Activated CD4-positive, alpha-beta memory T cell treated with anti-CD3 and anti-CD28 coated beads for 36 hours (primary cell): Measurements from ENCODE around the gene BEND5. TPM values are rescaled to one million over a fixed set of nuclear protein-coding genes. Genes with fewer than 3 reads are reported as not detected.

Experiments
- CTCF ChIA-PET: fragments of 350-600 bp; sonication (Branson Sonifier 250); formaldehyde crosslinking; loops from one replicate; lab custom pipeline; 2021; ENCODE audit warnings: antibody characterized with exemption, inconsistent platforms; lab: Charles Lee
- POLR2A ChIA-PET: fragments of 350-600 bp; sonication (Branson Sonifier 250); formaldehyde crosslinking; loops from one replicate; lab custom pipeline; 2021; ENCODE audit warnings: antibody characterized with exemption; lab: Charles Lee
- DNase-seq: peaks from one replicate; pipeline ENCODE4 v3.0.0-alpha.2; 2020
- H3K27ac Mint-ChIP-seq: one replicate; pipeline ENCODE4 v1.8.0; 2021; ENCODE audit warnings: mixed read lengths
- H3K27me3 Mint-ChIP-seq: one replicate; pipeline ENCODE4 v1.8.0; 2021; ENCODE audit warnings: mixed read lengths
- H3K36me3 Mint-ChIP-seq: one replicate; pipeline ENCODE4 v1.8.0; 2021; ENCODE audit warnings: mixed read lengths
- H3K4me1 Mint-ChIP-seq: one replicate; pipeline ENCODE4 v1.8.0; 2021; ENCODE audit warnings: low read depth, mixed read lengths
- H3K4me3 Mint-ChIP-seq: one replicate; pipeline ENCODE4 v1.8.0; 2021; ENCODE audit warnings: mild to moderate bottlenecking, mixed read lengths
- H3K9me3 Mint-ChIP-seq: one replicate; pipeline ENCODE4 v1.8.0; 2021; ENCODE audit warnings: mixed read lengths
- intact Hi-C: fragments of 100-400 bp; cut with micrococcal nuclease; formaldehyde crosslinking; loops from one replicate; pipeline ENCODE4 v1.15.1; 2023
- total RNA-seq, 2 experiments: library from RNA; stranded (reverse); gene quantifications; one replicate each; pipeline ENCODE4 v1.2.3, GENCODE V29; 2021

The BEND5 gene
- total RNA-seq, 2 experiments from 2014 or later: 1.0 to 2.5 TPM

DNA sequence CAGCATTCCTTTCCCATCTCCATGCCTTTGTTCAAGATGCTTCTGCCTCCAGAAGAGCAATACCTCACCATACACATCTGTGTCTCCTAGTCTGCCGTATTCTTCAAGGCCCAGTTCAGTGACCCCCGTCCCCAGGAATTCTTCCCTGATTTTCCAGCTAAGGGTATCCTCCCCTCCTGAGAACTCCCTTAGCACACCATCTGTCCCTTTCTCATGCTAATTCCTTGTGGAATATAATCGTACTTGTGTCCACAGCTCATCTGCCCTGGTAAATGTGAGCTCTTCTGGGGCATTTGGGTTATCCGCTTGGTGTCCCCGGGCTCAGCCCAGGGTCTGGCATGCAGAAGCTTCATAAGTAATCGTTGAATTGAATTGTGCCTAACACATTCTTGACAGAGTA lies 40.9 kb downstream of the BEND5 start:
- ChIA-PET POLR2A (no interaction called here), CTCF (no interaction called here)
- no peaks in the 10 kb centered on the region for H3K9me3 Mint-ChIP-seq
- intact Hi-C loops: no loop called here
- H3K4me3 Mint-ChIP-seq: no peak overlapping the region
- no peak for DNase-seq
- no peak overlapping the region for H3K27ac Mint-ChIP-seq
- H3K36me3 Mint-ChIP-seq: no peaks in the 10 kb centered on the region
- no peaks in the 10 kb centered on the region for H3K27me3 Mint-ChIP-seq
- no peaks in the 10 kb centered on the region for H3K4me1 Mint-ChIP-seq

DNA sequence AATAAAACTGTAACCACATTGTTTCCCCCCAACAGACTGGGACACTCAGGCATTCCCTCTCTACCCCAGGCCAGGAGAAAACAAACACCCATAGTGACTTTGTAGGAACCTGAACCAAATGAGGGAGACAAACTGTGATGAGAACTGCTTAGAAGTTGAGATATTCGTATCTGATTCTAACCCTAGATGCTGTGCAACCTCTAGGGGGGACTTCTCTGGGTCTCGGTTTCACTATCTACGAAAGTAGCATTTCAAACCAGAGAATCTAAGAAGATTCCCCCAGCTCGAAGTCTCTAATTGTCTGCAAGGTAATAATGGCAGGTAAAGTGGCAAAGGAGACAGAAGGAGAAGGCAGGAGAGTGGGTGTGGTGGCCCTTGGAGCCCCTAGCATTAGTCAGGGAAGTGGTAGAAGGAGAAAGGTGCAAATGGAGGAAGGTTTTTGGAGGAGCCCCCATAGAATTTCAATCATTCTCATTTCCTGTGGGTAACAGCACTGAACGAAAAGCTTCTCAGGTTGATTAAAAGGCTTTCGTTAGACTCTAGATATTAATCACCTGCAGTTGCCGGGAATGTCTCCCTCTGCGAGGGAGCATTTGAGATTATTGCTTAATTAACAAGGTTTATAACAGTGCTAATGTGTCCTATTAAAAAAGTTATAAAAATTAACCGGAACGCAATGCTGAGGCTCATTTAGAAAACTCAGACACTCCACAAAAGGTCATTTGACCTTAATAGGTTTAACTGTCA lies 46.4 kb downstream of the BEND5 start:
- Mint-ChIP-seq H3K27ac (no peak overlapping the region), H3K4me1 (peaks cover 2% of the 10 kb centered on the region)

GRCh38 chr1:48728584-48728983 lies 48.1 kb downstream of the BEND5 start:
- CTCF ChIA-PET: no interaction called here
- H3K27me3 Mint-ChIP-seq: no peaks in the 10 kb centered on the region
- no peaks in the 10 kb centered on the region for H3K9me3 Mint-ChIP-seq
- peaks cover 2% of the 10 kb centered on the region for H3K4me1 Mint-ChIP-seq
- no peak for DNase-seq
- no peak overlapping the region for H3K27ac Mint-ChIP-seq
- no peak overlapping the region for H3K4me3 Mint-ChIP-seq
- intact Hi-C loops: no loop called here
- POLR2A ChIA-PET: no interaction called here
- H3K36me3 Mint-ChIP-seq: no peaks in the 10 kb centered on the region

More for the DNA sequence above, 46.4 kb downstream of the BEND5 start:
- no peak for DNase-seq
- intact Hi-C loops: no loop called here
- ChIA-PET POLR2A (no interaction called here), CTCF (interaction anchor here (0.7 kb wide), 1 partner anchor 34 kb away, joined by 3 read pairs; no protein-coding TSS in a partner anchor)
- Mint-ChIP-seq H3K4me3 (no peak overlapping the region), H3K36me3 (no peaks in the 10 kb centered on the region), H3K9me3 (no peaks in the 10 kb centered on the region), H3K27me3 (no peaks in the 10 kb centered on the region)

GRCh38 chr1:48726557-48727215 lies 50.0 kb downstream of the BEND5 start:
- no peaks in the 10 kb centered on the region for H3K36me3 Mint-ChIP-seq
- H3K27ac Mint-ChIP-seq: no peak overlapping the region
- H3K9me3 Mint-ChIP-seq: no peaks in the 10 kb centered on the region
- DNase-seq: no peak
- no peak overlapping the region for H3K4me3 Mint-ChIP-seq
- H3K4me1 Mint-ChIP-seq: peaks cover 2% of the 10 kb centered on the region
- H3K27me3 Mint-ChIP-seq: no peaks in the 10 kb centered on the region
- CTCF ChIA-PET: no interaction called here
- intact Hi-C loops: no loop called here
- POLR2A ChIA-PET: no interaction called here

- Mint-ChIP-seq H3K4me1 (peaks cover 2% of the 10 kb centered on the region), H3K9me3 (no peaks in the 10 kb centered on the region), H3K36me3 (no peaks in the 10 kb centered on the region), H3K4me3 (no peak overlapping the region), H3K27me3 (no peaks in the 10 kb centered on the region), H3K27ac (no peak overlapping the region)
- DNase-seq: no peak
- CTCF ChIA-PET: no interaction called here
- intact Hi-C loops: no loop called here
- POLR2A ChIA-PET: no interaction called here
These were observed 50.6 kb downstream of the BEND5 start for GRCh38 chr1:48726139-48726538.

GRCh38 chr1:48725341-48726046 lies 51.2 kb downstream of the BEND5 start:
- intact Hi-C loops: no loop called here
- H3K4me3 Mint-ChIP-seq: no peak overlapping the region
- no peak for DNase-seq
- H3K9me3 Mint-ChIP-seq: no peaks in the 10 kb centered on the region
- H3K4me1 Mint-ChIP-seq: peaks cover 2% of the 10 kb centered on the region
- ChIA-PET POLR2A (no interaction called here), CTCF (no interaction called here)
- no peaks in the 10 kb centered on the region for H3K36me3 Mint-ChIP-seq
- H3K27ac Mint-ChIP-seq: no peak overlapping the region
- H3K27me3 Mint-ChIP-seq: no peaks in the 10 kb centered on the region

DNA sequence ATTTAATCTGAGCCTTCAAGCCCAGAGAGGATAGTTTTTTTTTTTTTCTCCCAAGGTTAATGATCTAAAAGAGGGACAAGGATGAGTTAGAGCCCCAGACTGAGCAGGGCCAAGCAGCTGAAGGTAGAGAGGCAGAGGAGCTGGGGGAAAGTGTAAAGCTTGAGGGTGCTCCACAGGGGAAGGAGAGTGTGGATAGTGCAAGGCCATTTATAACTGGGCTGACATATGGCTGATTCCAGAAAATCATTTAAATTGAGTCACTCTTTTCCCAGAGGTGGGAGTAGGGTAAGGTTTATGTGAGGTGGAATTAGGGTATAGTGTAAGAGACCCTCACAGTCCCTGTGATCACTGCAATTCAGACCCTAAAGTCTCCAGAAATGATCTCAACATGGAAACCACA lies 55.8 kb downstream of the BEND5 start:
- H3K27me3 Mint-ChIP-seq: no peaks in the 10 kb centered on the region
- H3K36me3 Mint-ChIP-seq: no peaks in the 10 kb centered on the region
- no peak overlapping the region for H3K27ac Mint-ChIP-seq

DNA sequence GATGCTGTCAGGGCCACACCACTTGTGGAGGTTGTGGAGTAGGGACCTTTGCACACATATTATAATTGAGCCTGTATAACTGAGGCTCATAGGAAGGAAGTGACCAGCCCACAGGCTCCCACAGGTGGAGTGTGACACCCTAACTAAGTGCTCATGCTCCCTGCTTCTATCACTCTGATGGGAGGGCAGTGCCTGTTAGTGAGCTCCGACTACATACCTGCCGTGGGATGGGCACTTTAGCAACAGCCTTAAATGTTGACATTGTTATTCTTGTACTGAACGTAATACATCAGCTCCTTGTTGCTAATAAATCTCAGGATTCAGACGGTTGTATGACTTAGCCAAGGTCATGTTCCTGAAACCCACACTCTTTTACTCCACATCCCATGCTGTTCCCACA lies 58.0 kb downstream of the BEND5 start:
- Mint-ChIP-seq H3K9me3 (no peaks in the 10 kb centered on the region), H3K27ac (no peak overlapping the region), H3K4me1 (no peaks in the 10 kb centered on the region), H3K27me3 (no peaks in the 10 kb centered on the region), H3K4me3 (no peak overlapping the region), H3K36me3 (no peaks in the 10 kb centered on the region)
- ChIA-PET POLR2A (no interaction called here), CTCF (no interaction called here)
- no peak for DNase-seq
- intact Hi-C loops: no loop called here

More for the DNA sequence above, 55.8 kb downstream of the BEND5 start:
- Mint-ChIP-seq H3K9me3 (no peaks in the 10 kb centered on the region), H3K4me3 (no peak overlapping the region), H3K4me1 (no peaks in the 10 kb centered on the region)
- intact Hi-C loops: no loop called here
- no peak for DNase-seq
- ChIA-PET POLR2A (no interaction called here), CTCF (no interaction called here)

DNA sequence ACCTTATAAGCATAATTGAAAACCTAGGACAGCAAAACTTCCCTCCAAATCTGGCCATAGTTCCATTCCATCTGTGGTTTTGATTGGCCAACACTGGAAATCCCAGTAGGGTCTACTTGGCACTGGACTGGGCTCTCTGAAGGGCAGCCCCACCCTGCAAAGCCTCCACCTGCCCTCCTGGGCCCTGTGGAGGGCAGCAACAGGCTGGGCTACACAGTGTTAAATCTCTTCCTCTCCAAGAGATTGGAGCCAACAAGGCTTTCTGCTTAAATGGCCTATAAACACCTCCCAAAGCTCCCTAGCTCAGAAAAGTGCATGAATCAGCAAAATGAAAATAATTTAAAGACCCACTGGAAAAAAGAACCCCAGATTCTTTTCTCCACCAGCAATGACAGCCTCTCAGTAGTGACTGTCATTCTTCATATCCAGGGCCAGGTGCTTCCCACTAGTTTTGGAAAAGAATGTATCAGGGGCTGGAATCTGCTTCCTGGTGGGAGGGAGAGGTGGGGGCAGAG lies 58.5 kb downstream of the BEND5 start:
- CTCF ChIA-PET: no interaction called here
- no peak overlapping the region for H3K4me3 Mint-ChIP-seq
- no peaks in the 10 kb centered on the region for H3K27me3 Mint-ChIP-seq

DNA sequence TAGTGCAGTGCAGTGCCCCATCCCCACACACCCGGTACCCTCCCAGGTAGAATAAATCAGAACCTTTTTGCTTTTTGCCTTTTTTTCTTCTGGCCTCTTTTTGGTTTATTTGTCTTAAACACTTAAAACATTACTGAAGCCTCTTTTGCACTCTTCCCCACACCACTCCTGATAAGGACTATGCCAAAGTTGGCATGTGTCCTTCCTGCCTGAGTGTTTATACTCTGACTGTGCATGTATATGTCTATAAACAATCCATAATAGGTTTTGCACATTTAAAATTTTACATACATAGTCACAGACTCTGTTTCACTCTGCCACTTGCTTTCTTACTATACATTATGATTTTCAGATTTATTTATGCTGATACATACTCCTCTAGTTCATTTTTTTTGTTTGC lies 59.6 kb downstream of the BEND5 start:
- H3K27ac Mint-ChIP-seq: no peak overlapping the region
- POLR2A ChIA-PET: no interaction called here

More for the DNA sequence above, 58.5 kb downstream of the BEND5 start:
- intact Hi-C loops: no loop called here
- Mint-ChIP-seq H3K27ac (no peak overlapping the region), H3K36me3 (no peaks in the 10 kb centered on the region), H3K9me3 (no peaks in the 10 kb centered on the region), H3K4me1 (no peaks in the 10 kb centered on the region)
- POLR2A ChIA-PET: no interaction called here
- no peak for DNase-seq

DNA sequence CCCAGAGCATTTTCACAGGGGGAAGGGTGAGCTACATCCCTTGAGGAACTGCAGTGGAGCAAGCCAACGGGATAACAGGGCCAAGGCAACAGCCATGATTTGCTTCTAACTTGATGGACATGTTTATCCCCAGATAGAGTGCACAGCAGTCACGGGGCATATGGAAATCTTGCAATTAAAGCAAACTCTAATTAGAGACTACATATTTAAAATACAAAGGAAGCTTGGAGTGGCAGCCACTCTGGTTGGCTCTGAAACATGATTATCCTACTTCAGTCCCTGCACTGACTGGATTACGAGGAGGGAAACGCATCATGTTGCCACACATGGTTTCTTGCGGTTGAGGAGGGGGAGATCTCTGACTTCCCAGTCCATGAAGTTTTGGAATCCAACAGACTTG lies 60.8 kb downstream of the BEND5 start:
- Mint-ChIP-seq H3K4me3 (no peak overlapping the region), H3K9me3 (no peaks in the 10 kb centered on the region), H3K4me1 (no peaks in the 10 kb centered on the region), H3K27ac (no peak overlapping the region), H3K36me3 (no peaks in the 10 kb centered on the region), H3K27me3 (no peaks in the 10 kb centered on the region)
- ChIA-PET CTCF (no interaction called here), POLR2A (no interaction called here)
- intact Hi-C loops: no loop called here
- DNase-seq: no peak

More for the DNA sequence above, 59.6 kb downstream of the BEND5 start:
- no peak for DNase-seq
- CTCF ChIA-PET: no interaction called here
- no peaks in the 10 kb centered on the region for H3K36me3 Mint-ChIP-seq
- no peak overlapping the region for H3K4me3 Mint-ChIP-seq
- intact Hi-C loops: no loop called here
- H3K4me1 Mint-ChIP-seq: no peaks in the 10 kb centered on the region
- no peaks in the 10 kb centered on the region for H3K27me3 Mint-ChIP-seq
- no peaks in the 10 kb centered on the region for H3K9me3 Mint-ChIP-seq

- no peaks in the 10 kb centered on the region for H3K9me3 Mint-ChIP-seq
- no peak overlapping the region for H3K4me3 Mint-ChIP-seq
- intact Hi-C loops: no loop called here
- DNase-seq: no peak
- ChIA-PET CTCF (no interaction called here), POLR2A (no interaction called here)
- no peaks in the 10 kb centered on the region for H3K27me3 Mint-ChIP-seq
- H3K27ac Mint-ChIP-seq: no peak overlapping the region
- H3K36me3 Mint-ChIP-seq: no peaks in the 10 kb centered on the region
- H3K4me1 Mint-ChIP-seq: no peaks in the 10 kb centered on the region
These were observed 65.8 kb downstream of the BEND5 start for GRCh38 chr1:48710915-48711314.
